ENCODE data around the gene FGD6.

- TF ChIP-seq CTCF (IDR thresholded peaks at IDR 0.05) (no peak), SIN3A (IDR thresholded peaks at IDR 0.05; ENCODE audit: borderline replicate concordance, insufficient read depth, low read depth, low read length) (no peak), POLR2AphosphoS5 (IDR thresholded peaks at IDR 0.05; ENCODE audit: low read depth, low read length) (no peak)
These were observed 162.2 kb downstream of the FGD6 start for GRCh38 chr12:95055057-95055456.

Data from Panc1 (cell line).